Smooth muscle cell (in vitro differentiated cells): ENCODE results near the gene ANXA2. TPM values are rescaled to one million over a fixed set of nuclear protein-coding genes. Genes with fewer than 3 reads are reported as not detected.

Experiments used
- DNase-seq: peaks from one replicate; lab custom pipeline; 2025; ENCODE audit not compliant: unreplicated experiment; lab: John Stamatoyannopoulos, UW
- H2AFZ ChIP-seq: fragments of 200-600 bp; sonication (generic); 2 replicates; pipeline ENCODE4 v1.6.0; 2016; ENCODE audit warnings: antibody characterized with exemption, low read depth, mild to moderate bottlenecking
- H3F3A ChIP-seq: fragments of 200-600 bp; sonication (generic); 2 replicates; pipeline ENCODE4 v1.6.0; 2017; ENCODE audit warnings: antibody characterized with exemption, low read depth
- H3K27ac ChIP-seq: fragments of 200-600 bp; sonication (generic); 2 replicates; pipeline ENCODE4 v1.5.1; 2016; ENCODE audit warnings: low read depth, mild to moderate bottlenecking
- H3K27me3 ChIP-seq: fragments of 200-600 bp; sonication (generic); 2 replicates; pipeline ENCODE4 v1.6.1; 2016; ENCODE audit warnings: low read depth, mild to moderate bottlenecking
- H3K36me3 ChIP-seq: fragments of 200-600 bp; sonication (generic); 2 replicates; pipeline ENCODE4 v1.5.1; 2016; ENCODE audit warnings: low read depth
- H3K4me1 ChIP-seq: fragments of 200-600 bp; sonication (generic); 2 replicates; pipeline ENCODE4 v1.5.1; 2016; ENCODE audit warnings: low read depth
- H3K4me2 ChIP-seq: fragments of 200-600 bp; sonication (generic); 2 replicates; pipeline ENCODE4 v1.6.0; 2016; ENCODE audit warnings: mild to moderate bottlenecking
- H3K4me3 ChIP-seq: fragments of 200-600 bp; sonication (generic); 2 replicates; pipeline ENCODE4 v1.5.1; 2016; ENCODE audit warnings: mild to moderate bottlenecking
- H3K79me2 ChIP-seq: fragments of 200-600 bp; sonication (generic); 2 replicates; pipeline ENCODE4 v1.6.0; 2016; ENCODE audit warnings: low read depth, mild to moderate bottlenecking
- H3K9ac ChIP-seq: fragments of 200-600 bp; sonication (generic); 2 replicates; pipeline ENCODE4 v1.6.0; 2016; ENCODE audit warnings: low read depth
- H3K9me3 ChIP-seq: fragments of 200-600 bp; sonication (generic); replicated peaks from 2 replicates; pipeline ENCODE4 v1.5.1; 2016; ENCODE audit warnings: low read depth
- H4K20me1 ChIP-seq: fragments of 200-600 bp; sonication (generic); 2 replicates; pipeline ENCODE4 v1.6.0; 2016; ENCODE audit warnings: low read depth
- WGBS: methylation state at CpG from one replicate; pipeline ENCODE4 v1.1.7; 2016; ENCODE audit warnings: low lambda C conversion rate; 5-methylcytosine and 5-hydroxymethylcytosine counted together
- polyA plus RNA-seq: library from polyadenylated mRNA; unstranded; fragments of >200 nt; fragmentation: Nextera tagmentation; extraction: Ambion mirVana; gene quantifications from 2 replicates; pipeline ENCODE4 v1.2.1, GENCODE V29; 2016
- total RNA-seq: library from RNA; depleted of rRNA; stranded (reverse); fragments of >200 nt; gene quantifications from 2 replicates; pipeline ENCODE4 v1.2.3, GENCODE V29; 2014
- TF ChIP-seq, protein P1 (sequence below): fragments of 200-600 bp; sonication (generic); IDR thresholded peaks from 2 replicates; pipeline ENCODE4 v1.5.1; 2017; ENCODE audit warnings: borderline replicate concordance, mild to moderate bottlenecking, antibody characterized with exemption; ENCODE audit not compliant: insufficient read depth, poor library complexity, severe bottlenecking

Gene ANXA2
- total and polyA plus RNA-seq, 2 experiments from 2014 or later, result 2,477 to 2,665 TPM

DNA sequence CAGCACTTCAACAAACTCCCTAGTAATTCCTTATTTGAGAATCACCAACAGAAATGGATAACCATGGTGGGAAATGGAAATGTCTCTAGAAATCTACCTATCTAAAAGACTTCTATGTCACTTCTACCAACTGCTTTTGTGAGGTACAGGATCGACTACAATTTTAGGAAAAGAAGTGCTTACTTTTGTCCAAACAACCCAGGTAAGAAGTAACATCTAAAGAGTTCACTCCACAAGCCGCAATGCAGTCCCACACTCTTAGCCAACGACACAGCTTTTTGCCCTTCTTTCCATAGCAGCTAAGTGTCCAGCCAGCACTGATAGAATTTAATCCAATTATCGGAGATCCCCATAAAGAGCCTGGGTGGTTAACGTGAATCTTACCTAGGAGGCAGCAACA is 28.1 kb downstream of the ANXA2 start:
- peaks cover 1% of the 10 kb centered on the region for H3K36me3 ChIP-seq
- no peak overlapping the region for H3K4me2 ChIP-seq
- peaks cover 56% of the 10 kb centered on the region for H3F3A ChIP-seq
- peaks cover 58% of the 10 kb centered on the region for H3K4me1 ChIP-seq
- H3K9ac ChIP-seq, result peak overlapping the region; percentile 71
- no peak overlapping the region for H2AFZ ChIP-seq
- DNase-seq, result no peak
- H3K9me3 ChIP-seq, result no peaks in the 10 kb centered on the region
- peaks cover 58% of the 10 kb centered on the region for H3K79me2 ChIP-seq
- 86% methylated on average over 5 of the region's 5 CpGs for WGBS
- TF ChIP-seq, protein P1, sequence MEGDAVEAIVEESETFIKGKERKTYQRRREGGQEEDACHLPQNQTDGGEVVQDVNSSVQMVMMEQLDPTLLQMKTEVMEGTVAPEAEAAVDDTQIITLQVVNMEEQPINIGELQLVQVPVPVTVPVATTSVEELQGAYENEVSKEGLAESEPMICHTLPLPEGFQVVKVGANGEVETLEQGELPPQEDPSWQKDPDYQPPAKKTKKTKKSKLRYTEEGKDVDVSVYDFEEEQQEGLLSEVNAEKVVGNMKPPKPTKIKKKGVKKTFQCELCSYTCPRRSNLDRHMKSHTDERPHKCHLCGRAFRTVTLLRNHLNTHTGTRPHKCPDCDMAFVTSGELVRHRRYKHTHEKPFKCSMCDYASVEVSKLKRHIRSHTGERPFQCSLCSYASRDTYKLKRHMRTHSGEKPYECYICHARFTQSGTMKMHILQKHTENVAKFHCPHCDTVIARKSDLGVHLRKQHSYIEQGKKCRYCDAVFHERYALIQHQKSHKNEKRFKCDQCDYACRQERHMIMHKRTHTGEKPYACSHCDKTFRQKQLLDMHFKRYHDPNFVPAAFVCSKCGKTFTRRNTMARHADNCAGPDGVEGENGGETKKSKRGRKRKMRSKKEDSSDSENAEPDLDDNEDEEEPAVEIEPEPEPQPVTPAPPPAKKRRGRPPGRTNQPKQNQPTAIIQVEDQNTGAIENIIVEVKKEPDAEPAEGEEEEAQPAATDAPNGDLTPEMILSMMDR, result no peak
- H3K4me3 ChIP-seq, result no peak overlapping the region
- peak overlapping the region; percentile 99 for H3K27ac ChIP-seq
- peaks cover 41% of the 10 kb centered on the region for H4K20me1 ChIP-seq
- no peaks in the 10 kb centered on the region for H3K27me3 ChIP-seq

DNA sequence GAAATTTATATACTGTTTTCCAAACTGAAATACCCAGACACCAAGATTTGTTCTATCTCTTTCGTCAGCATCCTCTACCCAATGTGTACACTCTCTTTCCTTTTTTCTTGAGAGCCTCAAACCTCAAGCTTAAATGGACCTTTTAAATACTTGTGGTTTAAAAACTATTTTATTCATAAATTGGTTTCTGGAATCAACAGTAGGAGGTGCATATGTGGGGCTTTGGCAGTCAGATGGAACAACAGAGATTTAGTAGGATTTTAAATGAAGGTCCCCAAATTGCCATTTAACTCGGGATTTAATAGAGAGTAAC is 33.2 kb downstream of the ANXA2 start:
- TF ChIP-seq, protein P1, result no peak
- H3K4me2 ChIP-seq, result peak overlapping the region; percentile 58
- no peak overlapping the region for H3K9ac ChIP-seq
- no peak for DNase-seq
- peaks cover 75% of the 10 kb centered on the region for H4K20me1 ChIP-seq
- H3K27me3 ChIP-seq, result no peaks in the 10 kb centered on the region
- no peaks in the 10 kb centered on the region for H3K9me3 ChIP-seq
- no peak overlapping the region for H3K4me3 ChIP-seq
- no peak overlapping the region for H2AFZ ChIP-seq
- 85% methylated on average over 2 of the region's 2 CpGs for WGBS
- peaks cover 66% of the 10 kb centered on the region for H3F3A ChIP-seq
- H3K4me1 ChIP-seq, result peaks cover 25% of the 10 kb centered on the region
- H3K27ac ChIP-seq, result peak overlapping the region; percentile 86
- H3K36me3 ChIP-seq, result peaks cover 18% of the 10 kb centered on the region
- H3K79me2 ChIP-seq, result peaks cover 60% of the 10 kb centered on the region

DNA sequence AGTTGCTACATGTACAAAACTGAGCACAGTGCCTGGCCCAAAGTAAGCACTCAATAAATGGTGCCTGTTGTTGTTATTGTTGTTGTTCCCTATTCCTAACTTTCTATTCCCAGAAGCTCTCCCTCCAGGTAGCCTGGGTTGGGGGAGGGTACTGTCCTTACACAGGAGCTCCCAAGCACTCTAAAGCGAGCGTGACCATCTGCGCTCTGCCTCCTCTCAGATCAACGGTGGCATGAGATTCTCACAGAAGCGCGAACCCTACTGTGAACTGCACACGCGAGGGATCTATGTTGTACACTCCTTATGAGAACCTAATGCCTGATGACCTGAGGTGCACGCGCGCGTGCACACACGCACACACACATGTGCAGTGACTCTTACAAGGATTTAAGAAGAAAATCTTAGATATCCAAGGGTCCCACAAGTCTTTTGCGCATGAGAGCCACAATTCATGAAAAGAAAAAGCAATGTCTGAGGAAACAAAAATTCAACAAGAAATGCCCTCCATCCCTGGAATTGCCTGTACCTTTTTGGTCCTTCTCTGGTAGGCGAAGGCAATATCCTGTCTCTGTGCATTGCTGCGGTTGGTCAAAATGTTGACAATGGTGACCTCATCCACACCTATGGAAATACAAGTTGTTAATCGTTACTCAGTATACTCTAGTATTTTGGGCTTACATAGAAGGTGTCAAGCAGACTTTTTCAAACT is 33.7 kb downstream of the ANXA2 start:
- H3K4me1 ChIP-seq, result peaks cover 24% of the 10 kb centered on the region
- peak overlapping the region; percentile 86 for H3K27ac ChIP-seq
- H3K79me2 ChIP-seq, result peaks cover 60% of the 10 kb centered on the region
- H3K36me3 ChIP-seq, result peaks cover 18% of the 10 kb centered on the region
- peaks cover 75% of the 10 kb centered on the region for H4K20me1 ChIP-seq
- H3K9ac ChIP-seq, result no peak overlapping the region
- no peak overlapping the region for H3K4me3 ChIP-seq
- peaks cover 66% of the 10 kb centered on the region for H3F3A ChIP-seq
- DNase-seq, result no peak
- TF ChIP-seq, protein P1, result no peak
- H2AFZ ChIP-seq, result no peak overlapping the region
- H3K9me3 ChIP-seq, result no peaks in the 10 kb centered on the region
- H3K27me3 ChIP-seq, result no peaks in the 10 kb centered on the region
- H3K4me2 ChIP-seq, result peak overlapping the region; percentile 58
- WGBS, result 92% methylated on average over 17 of the region's 17 CpGs

DNA sequence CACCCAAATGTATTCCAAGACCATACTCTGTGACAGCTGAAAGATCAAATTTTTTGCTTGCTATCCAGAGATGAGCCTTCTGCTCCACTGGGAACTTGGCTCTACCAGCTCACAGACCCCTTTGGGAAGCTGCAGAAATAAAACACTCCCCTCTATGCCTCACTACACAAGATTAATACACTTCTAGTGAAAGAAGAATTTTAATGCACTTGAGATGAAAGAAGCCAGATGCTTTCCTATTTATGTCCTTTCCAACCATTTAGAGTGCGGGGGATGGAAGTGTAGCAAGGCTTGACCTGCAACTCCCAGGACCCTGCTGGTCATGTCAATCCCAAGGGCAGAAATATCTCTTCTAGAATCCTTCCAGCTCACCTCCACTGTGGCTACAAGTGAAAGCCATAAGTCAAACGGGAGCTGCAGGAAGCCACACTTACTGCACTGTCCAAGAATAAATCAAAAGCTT is 34.7 kb downstream of the ANXA2 start:
- Histone ChIP-seq H3F3A (peaks cover 68% of the 10 kb centered on the region), H4K20me1 (peaks cover 75% of the 10 kb centered on the region), H3K9me3 (no peaks in the 10 kb centered on the region), H2AFZ (no peak overlapping the region), H3K27ac (peak overlapping the region; percentile 86), H3K4me3 (no peak overlapping the region), H3K79me2 (peaks cover 60% of the 10 kb centered on the region), H3K4me1 (peaks cover 14% of the 10 kb centered on the region), H3K36me3 (peaks cover 25% of the 10 kb centered on the region), H3K27me3 (no peaks in the 10 kb centered on the region), H3K4me2 (peak overlapping the region; percentile 58), H3K9ac (no peak overlapping the region)
- TF ChIP-seq, protein P1, result no peak
- DNase-seq, result no peak
- 71% methylated on average over 2 of the region's 2 CpGs for WGBS
